Skeletal muscle satellite cell (primary cell): Measurements from ENCODE around the gene METTL21C.

ENCODE experiments used
- H3K27me3 ChIP-seq: 2 replicates; pipeline ENCODE4 v1.7.0; 2013; ENCODE audit warnings: low read length; ENCODE audit not compliant: control insufficient read depth, insufficient read depth
- H3K36me3 ChIP-seq: 2 replicates; pipeline ENCODE4 v1.7.0; 2013; ENCODE audit warnings: mild to moderate bottlenecking, control low read depth, low read length; ENCODE audit not compliant: insufficient read depth
- H3K4me1 ChIP-seq: 2 replicates; pipeline ENCODE4 v1.7.0; 2013; ENCODE audit warnings: low read length; ENCODE audit not compliant: control insufficient read depth, insufficient read depth
- H3K4me2 ChIP-seq: 2 replicates; pipeline ENCODE4 v1.7.0; 2013; ENCODE audit warnings: mild to moderate bottlenecking, low read length
- H3K4me3 ChIP-seq: 2 replicates; pipeline ENCODE4 v1.7.0; 2013; ENCODE audit warnings: low read length
- H3K9ac ChIP-seq: 2 replicates; pipeline ENCODE4 v1.7.0; 2013; ENCODE audit warnings: mild to moderate bottlenecking, low read depth, low read length, moderate library complexity
- H3K9me3 ChIP-seq: replicated peaks from 2 replicates; pipeline ENCODE4 v1.7.0; 2013; ENCODE audit warnings: mild to moderate bottlenecking, control low read depth, low read length

The METTL21C gene

GRCh38 chr13:102708211-102708610, 13.4 kb upstream of the METTL21C start:
- H3K4me3 ChIP-seq = no peak overlapping the region
- peaks cover 2% of the 10 kb centered on the region for H3K9me3 ChIP-seq
- H3K9ac ChIP-seq = no peak overlapping the region
- no peaks in the 10 kb centered on the region for H3K36me3 ChIP-seq
- H3K4me2 ChIP-seq = peak overlapping the region; percentile 66
- peaks cover 32% of the 10 kb centered on the region for H3K4me1 ChIP-seq
- peaks cover 11% of the 10 kb centered on the region for H3K27me3 ChIP-seq

DNA sequence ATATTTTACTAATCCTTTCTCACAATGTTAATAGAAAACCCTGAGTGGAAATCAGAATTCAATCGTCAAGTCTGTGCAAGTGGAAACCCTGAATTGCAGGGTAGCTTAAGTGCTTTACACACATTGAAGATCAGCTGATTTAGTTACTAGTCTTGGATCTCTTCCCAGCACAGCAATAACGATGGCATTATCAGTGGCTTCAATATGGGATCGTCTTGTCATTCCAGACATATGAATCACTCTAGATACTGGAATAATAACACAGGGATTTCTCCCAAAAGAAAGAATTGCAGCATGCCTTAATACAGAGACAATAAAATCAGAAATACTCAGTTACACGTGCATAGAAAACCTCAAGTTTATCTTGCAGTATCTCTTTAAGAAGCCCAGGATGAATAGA, 12.6 kb upstream of the METTL21C start:
- no peaks in the 10 kb centered on the region for H3K36me3 ChIP-seq
- H3K27me3 ChIP-seq = peaks cover 12% of the 10 kb centered on the region
- peak overlapping the region; percentile 66 for H3K4me2 ChIP-seq
- H3K9me3 ChIP-seq = peaks cover 2% of the 10 kb centered on the region
- H3K4me3 ChIP-seq = no peak overlapping the region
- peaks cover 32% of the 10 kb centered on the region for H3K4me1 ChIP-seq
- no peak overlapping the region for H3K9ac ChIP-seq

DNA sequence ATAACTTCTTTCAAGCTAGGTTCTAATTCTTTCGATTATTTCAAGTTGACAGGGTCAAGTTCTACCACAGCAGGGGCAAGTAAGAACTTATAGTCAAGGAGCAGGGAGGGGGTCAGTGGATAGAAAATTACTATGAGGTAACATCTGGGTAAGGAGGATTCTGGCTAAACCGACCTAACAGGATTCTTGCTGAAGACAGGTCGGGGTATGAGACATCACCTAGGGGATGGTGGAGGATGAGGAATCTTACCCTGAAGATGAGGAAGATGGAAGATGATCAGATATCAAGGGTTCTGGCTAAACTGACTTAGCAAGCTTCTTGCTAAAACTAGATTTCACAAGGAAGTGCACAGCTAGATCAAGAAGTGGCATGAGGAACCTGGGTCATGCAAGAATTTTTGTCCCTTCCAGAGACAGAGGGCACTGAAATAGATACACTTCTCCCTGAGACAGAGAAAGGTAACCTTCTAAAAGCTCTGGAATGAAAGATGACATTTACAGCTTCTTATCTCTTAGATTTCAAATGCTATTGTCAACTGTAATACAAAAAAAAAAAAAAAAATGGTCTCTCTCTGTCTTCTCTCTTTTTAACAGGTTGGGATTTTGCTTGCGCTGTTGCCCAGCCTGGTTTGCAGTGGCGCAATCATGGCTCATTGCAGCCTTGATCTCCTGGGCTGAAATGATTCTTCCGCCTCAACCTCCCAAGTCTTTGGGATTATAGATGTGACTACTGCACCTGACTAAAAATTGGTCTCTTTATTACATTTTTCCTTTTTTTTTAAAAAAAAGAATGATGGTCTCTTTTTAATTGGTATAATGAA, 9.6 kb upstream of the METTL21C start:
- Histone ChIP-seq H3K9me3 (peaks cover 2% of the 10 kb centered on the region), H3K4me2 (peak overlapping the region; percentile 48), H3K9ac (no peak overlapping the region), H3K4me3 (no peak overlapping the region), H3K36me3 (no peaks in the 10 kb centered on the region), H3K27me3 (peaks cover 20% of the 10 kb centered on the region), H3K4me1 (peaks cover 39% of the 10 kb centered on the region)

DNA sequence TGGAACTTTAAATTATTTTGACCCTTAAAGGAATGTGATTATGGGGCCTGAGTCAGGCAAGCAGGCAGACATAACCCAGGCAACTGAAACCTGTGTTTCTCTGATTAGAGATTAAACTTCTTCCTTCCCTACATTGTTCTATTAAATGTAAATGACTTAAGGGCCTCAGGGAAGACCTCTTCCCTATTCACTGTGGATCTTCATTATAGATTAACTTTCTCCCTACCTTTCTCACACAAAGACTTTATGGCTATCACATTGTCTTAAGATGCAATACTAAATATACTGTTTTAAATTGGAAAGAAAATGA, 8.8 kb upstream of the METTL21C start:
- no peak overlapping the region for H3K4me3 ChIP-seq
- H3K27me3 ChIP-seq = peaks cover 21% of the 10 kb centered on the region
- H3K9me3 ChIP-seq = peaks cover 3% of the 10 kb centered on the region
- H3K4me1 ChIP-seq = peaks cover 39% of the 10 kb centered on the region
- no peaks in the 10 kb centered on the region for H3K36me3 ChIP-seq
- H3K9ac ChIP-seq = no peak overlapping the region
- H3K4me2 ChIP-seq = no peak overlapping the region

DNA sequence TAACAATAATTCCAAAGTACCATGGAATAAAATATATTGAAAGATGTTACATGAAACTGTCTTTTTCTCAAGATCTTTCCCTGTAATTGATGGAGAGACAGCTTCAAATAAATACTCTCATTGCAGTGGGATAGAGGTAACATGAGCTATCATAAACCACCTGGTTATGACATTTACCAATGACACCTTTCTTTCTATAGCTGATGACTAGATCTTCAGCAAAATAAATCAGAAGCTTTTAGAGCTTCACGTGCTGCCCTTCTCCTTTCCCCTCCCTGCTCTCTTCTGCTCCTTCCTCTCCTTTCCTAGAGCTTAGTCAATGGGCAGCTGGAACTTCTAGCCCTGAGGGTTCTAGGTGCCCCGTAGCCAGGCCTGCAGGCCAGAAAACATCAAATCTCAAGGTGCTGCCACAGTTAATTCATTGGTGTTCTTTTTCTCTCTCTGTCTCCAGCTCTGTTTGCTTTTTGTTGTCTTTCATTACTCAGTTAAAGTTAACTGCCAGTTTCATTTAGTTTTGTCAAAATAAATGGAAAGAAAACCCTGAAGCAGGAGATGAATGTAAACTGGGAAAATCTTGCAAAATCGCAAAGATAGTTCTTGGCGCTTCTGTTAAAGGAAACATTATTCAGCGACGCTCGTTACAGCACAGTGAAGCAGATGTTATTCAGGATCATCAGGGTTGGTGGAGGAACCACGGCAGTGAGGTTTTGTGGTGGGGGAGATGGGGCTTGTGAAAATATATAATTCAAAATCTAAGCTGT, 8.3 kb upstream of the METTL21C start:
- Histone ChIP-seq H3K9me3 (peaks cover 6% of the 10 kb centered on the region), H3K36me3 (no peaks in the 10 kb centered on the region), H3K4me3 (no peak overlapping the region), H3K4me1 (peaks cover 37% of the 10 kb centered on the region), H3K9ac (no peak overlapping the region), H3K27me3 (peaks cover 27% of the 10 kb centered on the region), H3K4me2 (no peak overlapping the region)

GRCh38 chr13:102701331-102701730, 6.5 kb upstream of the METTL21C start:
- H3K36me3 ChIP-seq = no peaks in the 10 kb centered on the region
- H3K9ac ChIP-seq = no peak overlapping the region
- peaks cover 22% of the 10 kb centered on the region for H3K4me1 ChIP-seq
- peaks cover 37% of the 10 kb centered on the region for H3K27me3 ChIP-seq
- H3K4me2 ChIP-seq = no peak overlapping the region
- H3K9me3 ChIP-seq = peaks cover 6% of the 10 kb centered on the region
- H3K4me3 ChIP-seq = no peak overlapping the region

DNA sequence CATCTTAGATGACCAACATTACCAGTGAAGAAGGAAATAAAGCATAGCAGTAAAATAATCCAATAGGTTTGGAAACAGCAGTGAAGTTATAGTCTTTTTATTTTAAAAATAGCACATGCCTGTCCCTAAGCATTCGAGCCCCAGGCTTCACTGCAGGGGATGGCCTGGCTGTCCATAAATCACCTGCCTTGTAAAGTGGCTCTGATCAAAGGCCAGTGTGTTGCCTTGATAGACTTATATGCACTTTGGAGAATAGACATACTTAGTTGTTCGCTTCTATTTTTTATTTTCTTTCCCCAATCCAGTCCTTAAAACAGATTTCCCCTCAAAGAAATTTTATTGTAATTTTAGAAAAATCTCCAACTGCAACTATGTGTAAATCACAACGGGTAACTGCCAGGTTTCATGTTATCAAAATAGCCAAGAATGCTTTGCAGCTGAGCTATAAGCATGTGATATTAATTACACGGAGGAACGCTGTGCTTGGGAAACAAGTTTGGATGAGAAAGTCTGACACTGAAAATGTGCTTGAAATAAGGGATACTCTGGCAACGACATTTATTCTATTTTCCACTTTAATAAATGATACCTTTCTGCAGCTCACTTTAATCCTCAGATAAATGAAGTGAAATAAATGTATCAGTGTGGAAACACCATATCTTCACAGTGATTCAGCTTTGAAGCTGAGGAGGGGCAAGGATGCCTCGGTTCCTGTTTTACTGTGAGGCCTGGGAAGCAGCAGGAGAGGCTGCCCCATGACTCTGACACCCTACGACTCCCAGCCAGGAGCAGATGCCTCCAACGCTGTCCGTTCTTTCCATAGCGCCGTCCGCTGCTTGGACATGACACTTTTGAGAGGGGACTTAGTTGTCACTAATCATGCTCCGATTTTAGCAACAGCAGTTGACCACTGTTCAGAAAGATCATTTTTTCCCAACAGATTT, 5.5 kb upstream of the METTL21C start:
- peaks cover 18% of the 10 kb centered on the region for H3K4me1 ChIP-seq

DNA sequence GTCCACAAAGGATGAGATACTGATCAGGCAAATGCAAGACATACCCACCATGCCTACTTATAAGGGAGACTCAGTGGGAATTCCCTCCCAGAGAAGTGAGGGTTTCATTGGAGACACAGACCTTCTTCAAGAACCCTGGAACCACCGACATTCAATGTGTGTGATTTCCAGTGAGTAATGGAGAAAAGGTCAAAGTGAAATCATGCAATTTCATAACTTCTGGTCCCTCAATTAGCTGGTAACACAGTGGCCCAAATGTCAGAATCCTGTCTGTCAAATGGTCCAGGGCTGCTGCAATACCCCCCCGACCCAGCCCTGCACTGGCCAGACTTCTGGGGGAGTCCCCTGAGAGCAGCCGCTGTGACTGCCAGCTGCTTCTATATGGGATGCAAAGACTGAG, 4.7 kb upstream of the METTL21C start:
- no peak overlapping the region for H3K4me3 ChIP-seq
- no peak overlapping the region for H3K4me2 ChIP-seq
- peaks cover 6% of the 10 kb centered on the region for H3K9me3 ChIP-seq
- H3K9ac ChIP-seq = no peak overlapping the region
- no peaks in the 10 kb centered on the region for H3K36me3 ChIP-seq
- peaks cover 10% of the 10 kb centered on the region for H3K4me1 ChIP-seq
- H3K27me3 ChIP-seq = peaks cover 49% of the 10 kb centered on the region

More for the DNA sequence above, 5.5 kb upstream of the METTL21C start:
- Histone ChIP-seq H3K4me3 (no peak overlapping the region), H3K36me3 (no peaks in the 10 kb centered on the region), H3K9ac (no peak overlapping the region), H3K4me2 (peak overlapping the region; percentile 9), H3K9me3 (peaks cover 6% of the 10 kb centered on the region), H3K27me3 (peaks cover 41% of the 10 kb centered on the region)

DNA sequence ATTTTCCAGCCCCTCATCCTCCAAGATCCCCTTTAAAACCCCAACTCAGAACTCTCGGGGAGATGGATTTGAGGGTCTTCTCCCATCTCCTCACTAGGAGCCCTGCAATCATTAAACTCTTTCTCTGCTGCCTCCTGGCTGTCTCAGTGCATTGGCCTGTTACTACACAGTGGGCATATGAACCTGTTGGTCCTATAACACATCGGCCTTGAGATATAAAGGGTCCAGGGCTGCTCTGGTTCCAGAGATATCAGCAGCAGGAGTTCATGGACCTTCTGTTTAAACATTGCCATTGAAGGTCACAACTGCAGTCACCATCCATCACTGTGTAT, 3.8 kb upstream of the METTL21C start:
- no peaks in the 10 kb centered on the region for H3K36me3 ChIP-seq
- H3K27me3 ChIP-seq = peaks cover 55% of the 10 kb centered on the region
- peaks cover 6% of the 10 kb centered on the region for H3K9me3 ChIP-seq
- no peak overlapping the region for H3K4me2 ChIP-seq
- no peak overlapping the region for H3K9ac ChIP-seq
- no peak overlapping the region for H3K4me3 ChIP-seq
- peaks cover 13% of the 10 kb centered on the region for H3K4me1 ChIP-seq

- H3K27me3 ChIP-seq = peaks cover 56% of the 10 kb centered on the region
- no peak overlapping the region for H3K4me3 ChIP-seq
- peaks cover 6% of the 10 kb centered on the region for H3K9me3 ChIP-seq
- no peak overlapping the region for H3K9ac ChIP-seq
- H3K36me3 ChIP-seq = no peaks in the 10 kb centered on the region
- peaks cover 16% of the 10 kb centered on the region for H3K4me1 ChIP-seq
- no peak overlapping the region for H3K4me2 ChIP-seq
These were observed 3.2 kb upstream of the METTL21C start for GRCh38 chr13:102697929-102698648.

GRCh38 chr13:102697264-102697663, 2.4 kb upstream of the METTL21C start:
- peaks cover 16% of the 10 kb centered on the region for H3K4me1 ChIP-seq
- no peak overlapping the region for H3K4me3 ChIP-seq
- H3K27me3 ChIP-seq = peaks cover 64% of the 10 kb centered on the region
- no peak overlapping the region for H3K4me2 ChIP-seq
- H3K9me3 ChIP-seq = peaks cover 6% of the 10 kb centered on the region
- H3K36me3 ChIP-seq = no peaks in the 10 kb centered on the region
- no peak overlapping the region for H3K9ac ChIP-seq
